Inferior parietal cortex (tissue), 1 donor: ENCODE measurements around the gene SSR1.
"Not testable (repeated sequence)": the region's sequence is repeated elsewhere in the genome, so short reads cannot be mapped to it uniquely, and the experiment has no call there.

Experiments
- DNase-seq: peaks from one replicate; pipeline ENCODE4 v3.0.0-alpha.2; 2016; ENCODE audit errors: extremely low spot score

SSR1 gene

GRCh38 chr6:7282097-7282906 is 30.7 kb downstream of the SSR1 start:
- DNase-seq = no peak

GRCh38 chr6:7276199-7276524 is 36.8 kb downstream of the SSR1 start:
- DNase-seq = no peak

- not testable (repeated sequence) for DNase-seq
These were observed 38.5 kb downstream of the SSR1 start for GRCh38 chr6:7274525-7274924.

- DNase-seq = no peak
These were observed 39.3 kb downstream of the SSR1 start for GRCh38 chr6:7273709-7274108.

GRCh38 chr6:7271205-7271534 is 41.8 kb downstream of the SSR1 start:
- DNase-seq = no peak

GRCh38 chr6:7270320-7271204 is 42.4 kb downstream of the SSR1 start:
- DNase-seq = no peak

- no peak for DNase-seq
These were observed 43.2 kb downstream of the SSR1 start for GRCh38 chr6:7269816-7270215.

- no peak for DNase-seq
These were observed 44.0 kb downstream of the SSR1 start for GRCh38 chr6:7268816-7269555.

- no peak for DNase-seq
These were observed 44.6 kb downstream of the SSR1 start for GRCh38 chr6:7268362-7268761.

- peak; percentile 68 for DNase-seq
These were observed 45.4 kb downstream of the SSR1 start for GRCh38 chr6:7267466-7268091.

- no peak for DNase-seq
These were observed 45.9 kb downstream of the SSR1 start for GRCh38 chr6:7267071-7267465.

- DNase-seq = not testable (repeated sequence)
These were observed 47.6 kb downstream of the SSR1 start for GRCh38 chr6:7265385-7265726.

- no peak for DNase-seq
These were observed 48.2 kb downstream of the SSR1 start for GRCh38 chr6:7264686-7265384.

- no peak for DNase-seq
These were observed 49.0 kb downstream of the SSR1 start for GRCh38 chr6:7264041-7264440.

- DNase-seq = not testable (repeated sequence)
These were observed 49.5 kb downstream of the SSR1 start for GRCh38 chr6:7263519-7263805.

GRCh38 chr6:7262746-7263518 is 50.1 kb downstream of the SSR1 start:
- no peak for DNase-seq

- no peak for DNase-seq
These were observed 51.0 kb downstream of the SSR1 start for GRCh38 chr6:7261852-7262461.

GRCh38 chr6:7261032-7261841 is 51.8 kb downstream of the SSR1 start:
- DNase-seq = peak; percentile 71

- DNase-seq = no peak
These were observed 52.5 kb downstream of the SSR1 start for GRCh38 chr6:7260291-7261031.
